Right lobe of liver (tissue), 6 donors: ENCODE data around the gene AICDA. TPM values are rescaled to one million over a fixed set of nuclear protein-coding genes. Genes with fewer than 3 reads are reported as not detected.
"Not testable (repeated sequence)": the region's sequence is repeated elsewhere in the genome, so short reads cannot be mapped to it uniquely, and the experiment has no call there.

ENCODE experiments used
- ATAC-seq, 4 donors: fragments of 200-7000 bp; cut with Tn5 transposase; one replicate each; pipeline ENCODE4 v1.9.1; 2020; ENCODE audit warnings: mild to moderate bottlenecking in 4 of 4, moderate library complexity in 4 of 4
- DNase-seq, 3 donors: peaks; one replicate each; pipeline ENCODE4 v3.0.0-alpha.2; 2020
- H3K27ac ChIP-seq, 3 donors: fragments of 200-600 bp; one replicate each; pipeline ENCODE4 v1.8.0; 2022
- H3K27me3 ChIP-seq, 2 donors: fragments of 200-600 bp; one replicate each; pipeline ENCODE4 v1.8.0; 2022
- H3K36me3 ChIP-seq, 4 donors: fragments of 200-600 bp; sonication (generic) in 1 of 4; one replicate each; pipeline versions ENCODE4 v1.5.1 to v1.8.0; 2017 to 2022; ENCODE audit warnings: control low read depth in 1 of 4
- H3K4me1 ChIP-seq, 4 donors: fragments of 200-600 bp; sonication (generic) in 1 of 4; one replicate each; pipeline versions ENCODE4 v1.5.1 to v1.8.0; 2017 to 2022; ENCODE audit warnings: control low read depth in 1 of 4
- H3K4me3 ChIP-seq, 3 donors: fragments of 200-600 bp; one replicate each; pipeline ENCODE4 v1.8.0; 2022
- H3K9me3 ChIP-seq, 4 donors: fragments of 200-600 bp; sonication (generic) in 1 of 4; one replicate each; pipeline versions ENCODE4 v1.5.1 to v1.8.0; 2017 to 2022; ENCODE audit warnings: control low read depth in 1 of 4
- POLR2A ChIP-seq: fragments of 450-650 bp; IDR thresholded peaks from one replicate; pipeline ENCODE4 v1.6.1; 2017; ENCODE audit warnings: antibody characterized with exemption, mild to moderate bottlenecking
- WGBS: methylation state at CpG from one replicate; pipeline ENCODE4 v1.1.6; 2018; ENCODE audit warnings: low coverage, low lambda C conversion rate; ENCODE audit not compliant: insufficient coverage; ENCODE audit errors: missing lambda C conversion rate; 5-methylcytosine and 5-hydroxymethylcytosine counted together
- intact Hi-C, 2 donors: fragments of 100-400 bp; cut with DNase I; formaldehyde crosslinking; loops; one replicate each; pipeline versions ENCODE4 v1.11.2 to v1.14.1; 2022
- total RNA-seq, 6 experiments: library from RNA; depleted of rRNA in 2 of 6; stranded (reverse); fragments of >200 nt in 2 of 6; fragmentation: NEBNext Ultra II Directional in 3 of 6; extraction: Animal tissue kit (Norgen Biotek cat#: 25700) in 3 of 6; gene quantifications; one replicate each; pipeline versions ENCODE4 v1.1.0 to v1.2.4, GENCODE V29; 2016 to 2023
- TF ChIP-seq, protein P1 (sequence below), 4 donors: fragments of 200-600 bp in 3 of 4; fragments of 450-650 bp in 1 of 4; IDR thresholded peaks; one replicate each; pipeline versions ENCODE4 v1.5.1 to v1.8.0; 2016 to 2022; ENCODE audit warnings: antibody characterized with exemption in 4 of 4, mild to moderate bottlenecking in 2 of 4
- donor health status: DM: no; HTN: yes; CAD: no.
- donor health status: DM: no; HTN: no; CAD: no.
- donor health status: DM: no; HTN: no; CAD: no.
- donor health status: DM: no; HTN: yes; CAD: no.
- donor health status: DM: no; HTN: yes; CAD: no.

Gene AICDA
- total RNA-seq, 6 experiments from 2014 or later: not detected

DNA sequence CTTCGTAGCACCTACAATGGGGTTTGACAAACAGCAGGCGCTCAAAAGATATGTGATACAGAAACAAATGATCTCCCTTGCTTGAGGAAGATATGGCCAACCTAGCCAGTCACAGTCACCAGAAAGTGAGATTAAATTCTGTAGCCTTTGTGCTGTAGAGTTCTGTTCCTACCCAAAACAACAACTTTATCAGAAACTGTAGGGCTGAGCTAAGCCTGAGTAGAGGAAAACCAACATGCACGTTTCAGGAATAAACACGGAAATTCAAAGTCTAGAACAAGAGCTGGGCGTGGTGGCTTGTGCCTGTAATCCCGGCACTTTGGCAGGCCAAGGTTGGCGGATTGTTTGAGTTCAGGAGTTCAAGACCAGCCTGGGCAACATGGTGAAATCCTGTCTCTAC is 23.0 kb downstream of the AICDA start:
- intact Hi-C loops: no loop called here
- TF ChIP-seq POLR2A: no peak
- TF ChIP-seq, protein P1, sequence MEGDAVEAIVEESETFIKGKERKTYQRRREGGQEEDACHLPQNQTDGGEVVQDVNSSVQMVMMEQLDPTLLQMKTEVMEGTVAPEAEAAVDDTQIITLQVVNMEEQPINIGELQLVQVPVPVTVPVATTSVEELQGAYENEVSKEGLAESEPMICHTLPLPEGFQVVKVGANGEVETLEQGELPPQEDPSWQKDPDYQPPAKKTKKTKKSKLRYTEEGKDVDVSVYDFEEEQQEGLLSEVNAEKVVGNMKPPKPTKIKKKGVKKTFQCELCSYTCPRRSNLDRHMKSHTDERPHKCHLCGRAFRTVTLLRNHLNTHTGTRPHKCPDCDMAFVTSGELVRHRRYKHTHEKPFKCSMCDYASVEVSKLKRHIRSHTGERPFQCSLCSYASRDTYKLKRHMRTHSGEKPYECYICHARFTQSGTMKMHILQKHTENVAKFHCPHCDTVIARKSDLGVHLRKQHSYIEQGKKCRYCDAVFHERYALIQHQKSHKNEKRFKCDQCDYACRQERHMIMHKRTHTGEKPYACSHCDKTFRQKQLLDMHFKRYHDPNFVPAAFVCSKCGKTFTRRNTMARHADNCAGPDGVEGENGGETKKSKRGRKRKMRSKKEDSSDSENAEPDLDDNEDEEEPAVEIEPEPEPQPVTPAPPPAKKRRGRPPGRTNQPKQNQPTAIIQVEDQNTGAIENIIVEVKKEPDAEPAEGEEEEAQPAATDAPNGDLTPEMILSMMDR (IDR thresholded peaks at IDR 0.05): no peak
- Histone ChIP-seq H3K4me3 (no peak overlapping the region), H3K36me3 (no peaks in the 10 kb centered on the region), H3K9me3 (no peaks in the 10 kb centered on the region), H3K27me3 (no peaks in the 10 kb centered on the region), H3K4me1 (peaks cover 0 to 14% (median 0%) of the 10 kb centered on the region in 4 donors), H3K27ac (no peak overlapping the region)
- 57% methylated on average over 5 of the region's 7 CpGs for WGBS
- no peak for DNase-seq
- ATAC-seq: no peak

DNA sequence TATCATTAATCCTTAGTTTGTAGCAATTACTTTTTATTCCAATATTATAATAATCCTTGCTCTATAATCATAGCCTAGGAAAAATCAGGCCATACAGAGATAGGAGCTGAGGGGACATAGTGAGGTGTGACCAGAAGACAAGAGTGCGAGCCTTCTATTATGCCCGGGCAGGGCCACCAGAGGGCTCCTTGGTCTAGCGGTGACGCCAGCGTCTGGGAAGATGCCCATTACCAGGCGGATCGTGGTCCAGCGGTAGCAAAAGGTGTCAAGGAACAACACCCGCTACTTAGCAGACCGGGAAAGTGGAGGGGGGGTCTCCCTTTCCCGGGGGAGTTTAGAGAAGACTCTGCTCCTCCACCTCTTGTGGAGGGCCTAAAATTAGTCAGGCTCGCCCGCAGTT is 28.2 kb downstream of the AICDA start:
- H3K9me3 ChIP-seq, H3K36me3 ChIP-seq, H3K27me3 ChIP-seq, ATAC-seq, H3K27ac ChIP-seq, H3K4me3 ChIP-seq, DNase-seq, intact Hi-C loops: not testable (repeated sequence)
- WGBS: 81% methylated on average over 3 of the region's 13 CpGs
- peaks cover 0 to 10% (median 1%) of the 10 kb centered on the region in 4 donors for H3K4me1 ChIP-seq

DNA sequence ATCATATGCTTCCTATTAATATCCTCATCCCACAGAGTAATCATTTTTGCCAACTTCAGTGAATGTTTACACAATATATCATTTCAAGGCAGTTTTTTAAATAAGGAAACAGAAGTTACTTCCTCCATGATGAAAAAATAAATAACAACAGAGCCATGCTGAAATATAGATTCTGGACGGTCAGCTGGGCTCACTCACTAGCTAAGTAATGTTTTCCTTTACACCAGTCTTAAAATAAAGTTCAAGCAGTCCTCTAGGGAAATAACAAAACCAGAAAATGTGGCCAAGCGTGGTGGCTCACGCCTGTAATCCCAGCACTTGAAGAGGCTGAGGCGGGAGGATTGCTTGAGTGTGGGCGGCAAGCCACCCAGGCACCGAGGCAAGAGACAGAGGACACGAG is 28.7 kb downstream of the AICDA start:
- Histone ChIP-seq H3K4me3 (no peak overlapping the region), H3K4me1 (peaks cover 0 to 10% (median 1%) of the 10 kb centered on the region in 4 donors), H3K27ac (no peak overlapping the region), H3K9me3 (no peaks in the 10 kb centered on the region), H3K27me3 (no peaks in the 10 kb centered on the region), H3K36me3 (no peaks in the 10 kb centered on the region)
- 74% methylated on average over 4 of the region's 7 CpGs for WGBS
- no peak for DNase-seq
- intact Hi-C loops: no loop called here
- no peak for TF ChIP-seq POLR2A
- TF ChIP-seq, protein P1 (IDR thresholded peaks at IDR 0.05): no peak
- no peak for ATAC-seq

DNA sequence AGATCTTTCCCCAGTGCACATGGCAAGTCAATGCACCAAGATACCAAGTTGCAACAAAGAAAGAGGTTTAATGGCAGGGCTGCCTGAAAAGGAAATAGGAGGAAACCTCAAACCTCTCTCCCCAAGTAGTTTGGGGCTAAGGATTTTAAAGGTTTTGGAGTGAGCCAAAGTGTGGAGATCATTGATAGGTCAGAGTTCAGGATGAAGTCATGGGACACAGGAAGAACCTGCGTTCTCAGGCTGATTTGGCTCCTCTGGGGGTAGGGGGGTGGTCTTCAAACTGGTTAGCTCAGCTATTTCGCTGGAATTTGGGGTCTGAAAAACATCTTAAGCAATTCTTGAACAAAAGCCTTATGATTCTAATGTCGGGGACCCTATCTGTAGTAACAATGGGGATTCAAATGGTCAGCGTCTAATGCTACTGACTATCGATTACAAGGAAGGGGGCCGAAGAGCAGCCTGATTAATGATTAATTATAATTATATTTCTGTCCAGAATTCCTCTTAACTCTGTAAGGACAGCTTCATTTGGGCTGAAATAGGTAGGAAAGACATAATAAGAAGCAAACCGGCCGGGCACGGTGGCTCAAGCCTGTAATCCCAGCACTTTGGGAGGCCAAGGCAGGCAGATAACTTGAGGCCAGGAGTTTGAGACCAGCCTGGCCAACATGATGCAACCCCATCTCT is 31.4 kb downstream of the AICDA start:
- ATAC-seq (peak; percentile 52 to 87 (median 81)), DNase-seq (no peak)
- Histone ChIP-seq H3K36me3 (no peaks in the 10 kb centered on the region), H3K9me3 (no peaks in the 10 kb centered on the region), H3K27ac (no peak overlapping the region), H3K4me1 (peaks cover 0 to 10% (median 1%) of the 10 kb centered on the region in 4 donors), H3K4me3 (peak overlapping the region in 1 of 3 donors; percentile 28), H3K27me3 (no peaks in the 10 kb centered on the region)
- intact Hi-C loops: no loop called here
- WGBS: 21% methylated on average over 8 of the region's 9 CpGs
- TF ChIP-seq POLR2A: no peak
- TF ChIP-seq, protein P1 (IDR thresholded peaks at IDR 0.05): no peak

DNA sequence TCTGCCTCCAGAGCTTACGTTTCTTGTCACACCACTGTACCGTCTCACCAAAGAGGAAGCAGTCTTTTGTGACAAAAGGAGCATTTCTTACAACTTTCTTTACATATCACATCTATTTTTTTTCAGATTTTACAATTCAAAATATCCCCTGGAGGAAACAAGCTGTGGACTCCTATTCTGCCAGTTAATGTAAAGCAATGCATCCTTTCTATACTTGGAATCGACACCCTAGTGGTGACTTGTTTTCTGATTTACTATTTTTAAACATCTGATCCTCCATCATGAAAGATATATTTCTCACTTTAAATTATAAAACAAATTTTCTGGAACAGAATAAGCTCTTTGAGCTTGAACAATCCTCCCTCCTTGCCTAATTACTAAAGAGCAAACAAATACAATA is 34.8 kb downstream of the AICDA start:
- Histone ChIP-seq H3K4me1 (peaks cover 0 to 10% (median 1%) of the 10 kb centered on the region in 4 donors), H3K27ac (no peak overlapping the region), H3K4me3 (no peak overlapping the region), H3K36me3 (no peaks in the 10 kb centered on the region), H3K9me3 (no peaks in the 10 kb centered on the region), H3K27me3 (no peaks in the 10 kb centered on the region)
- DNase-seq: no peak
- no peak for ATAC-seq
- WGBS: 78% methylated on average over 3 of the region's 3 CpGs
- TF ChIP-seq, protein P1 (IDR thresholded peaks at IDR 0.05): no peak
- no peak for TF ChIP-seq POLR2A
- intact Hi-C loops: no loop called here
